ENCODE results near the gene CARM1.

Gene CARM1

GRCh38 chr19:10852098-10852800, 19.1 kb upstream of the CARM1 start:
- Histone ChIP-seq H3K9me3 (replicated peaks; ENCODE audit: insufficient read depth, low read length) (no peaks in the 10 kb centered on the region), H3K4me3 (ENCODE audit: low read length) (no peak overlapping the region), H3K9me2 (replicated peaks; ENCODE audit: insufficient read depth, low read length) (no peaks in the 10 kb centered on the region), H3K36me3 (replicated peaks; ENCODE audit: insufficient read depth, low read length) (no peaks in the 10 kb centered on the region), H3K4me2 (ENCODE audit: low read depth, low read length) (no peak overlapping the region), H4K20me1 (ENCODE audit: insufficient read depth, low read length) (no peaks in the 10 kb centered on the region), H3K79me2 (ENCODE audit: low read length) (no peaks in the 10 kb centered on the region), H3K27me3 (replicated peaks; ENCODE audit: insufficient read depth, low read length) (no peaks in the 10 kb centered on the region), H2AFZ (ENCODE audit: low read length) (no peak overlapping the region), H3K9ac (ENCODE audit: low read length) (no peak overlapping the region), H3K27ac (ENCODE audit: low read length) (no peak overlapping the region), H3K4me1 (ENCODE audit: low read length) (no peaks in the 10 kb centered on the region), H3F3A (ENCODE audit: insufficient read depth, low read length) (no peaks in the 10 kb centered on the region)
- no peak for DNase-seq
- TF ChIP-seq EZH2 (optimal IDR thresholded peaks at IDR 0.05; ENCODE audit: low read depth, low read length): no peak
- TF ChIP-seq EZH2phosphoT487 (IDR thresholded peaks at IDR 0.05; ENCODE audit: low read length): no peak
- TF ChIP-seq CTCF (IDR thresholded peaks at IDR 0.05; ENCODE audit: low read length): no peak

- H4K20me1 ChIP-seq (ENCODE audit: insufficient read depth, low read length): no peaks in the 10 kb centered on the region
- H3K9me2 ChIP-seq (replicated peaks; ENCODE audit: insufficient read depth, low read length): no peaks in the 10 kb centered on the region
- no peak for TF ChIP-seq CTCF (IDR thresholded peaks at IDR 0.05; ENCODE audit: low read length)
- no peak for TF ChIP-seq EZH2phosphoT487 (IDR thresholded peaks at IDR 0.05; ENCODE audit: low read length)
- TF ChIP-seq EZH2 (optimal IDR thresholded peaks at IDR 0.05; ENCODE audit: low read depth, low read length): no peak
- no peaks in the 10 kb centered on the region for H3K36me3 ChIP-seq (replicated peaks; ENCODE audit: insufficient read depth, low read length)
- no peak overlapping the region for H2AFZ ChIP-seq (ENCODE audit: low read length)
- H3K27me3 ChIP-seq (replicated peaks; ENCODE audit: insufficient read depth, low read length): no peaks in the 10 kb centered on the region
- no peaks in the 10 kb centered on the region for H3K79me2 ChIP-seq (ENCODE audit: low read length)
- no peak for DNase-seq
- H3K4me3 ChIP-seq (ENCODE audit: low read length): no peak overlapping the region
- H3K9ac ChIP-seq (ENCODE audit: low read length): no peak overlapping the region
- H3K27ac ChIP-seq (ENCODE audit: low read length): no peak overlapping the region
- no peaks in the 10 kb centered on the region for H3F3A ChIP-seq (ENCODE audit: insufficient read depth, low read length)
- H3K4me2 ChIP-seq (ENCODE audit: low read depth, low read length): no peak overlapping the region
- no peaks in the 10 kb centered on the region for H3K4me1 ChIP-seq (ENCODE audit: low read length)
- no peaks in the 10 kb centered on the region for H3K9me3 ChIP-seq (replicated peaks; ENCODE audit: insufficient read depth, low read length)
These were observed 18.4 kb upstream of the CARM1 start for GRCh38 chr19:10852941-10853340.

- Histone ChIP-seq H4K20me1 (ENCODE audit: insufficient read depth, low read length) (no peaks in the 10 kb centered on the region), H3K27me3 (replicated peaks; ENCODE audit: insufficient read depth, low read length) (no peaks in the 10 kb centered on the region), H3K9me3 (replicated peaks; ENCODE audit: insufficient read depth, low read length) (no peaks in the 10 kb centered on the region), H3K4me3 (ENCODE audit: low read length) (no peak overlapping the region), H3K79me2 (ENCODE audit: low read length) (no peaks in the 10 kb centered on the region), H3K9me2 (replicated peaks; ENCODE audit: insufficient read depth, low read length) (no peaks in the 10 kb centered on the region), H3K4me1 (ENCODE audit: low read length) (no peaks in the 10 kb centered on the region), H3K36me3 (replicated peaks; ENCODE audit: insufficient read depth, low read length) (no peaks in the 10 kb centered on the region), H3K9ac (ENCODE audit: low read length) (no peak overlapping the region), H3K4me2 (ENCODE audit: low read depth, low read length) (no peak overlapping the region), H3K27ac (ENCODE audit: low read length) (no peak overlapping the region), H3F3A (ENCODE audit: insufficient read depth, low read length) (no peaks in the 10 kb centered on the region), H2AFZ (ENCODE audit: low read length) (no peak overlapping the region)
- no peak for DNase-seq
- TF ChIP-seq EZH2phosphoT487 (IDR thresholded peaks at IDR 0.05; ENCODE audit: low read length) (no peak), EZH2 (optimal IDR thresholded peaks at IDR 0.05; ENCODE audit: low read depth, low read length) (no peak)
These were observed 16.8 kb upstream of the CARM1 start for GRCh38 chr19:10854350-10855089.

All from MM.1S (cell line).